Islet of Langerhans (tissue), 1 donor: ENCODE measurements around the gene ACADS.

Experiments used
- FAIRE-seq: peaks from one replicate; lab custom pipeline; 2011; peaks lifted over from hg19 to GRCh38; lab: Jason Lieb, UNC

Gene ACADS

GRCh38 chr12:120757949-120758348 is 32.3 kb downstream of the ACADS start:
- FAIRE-seq: no peak

- FAIRE-seq: no peak
Measured at GRCh38 chr12:120758798-120759590, 33.4 kb downstream of the ACADS start.

DNA sequence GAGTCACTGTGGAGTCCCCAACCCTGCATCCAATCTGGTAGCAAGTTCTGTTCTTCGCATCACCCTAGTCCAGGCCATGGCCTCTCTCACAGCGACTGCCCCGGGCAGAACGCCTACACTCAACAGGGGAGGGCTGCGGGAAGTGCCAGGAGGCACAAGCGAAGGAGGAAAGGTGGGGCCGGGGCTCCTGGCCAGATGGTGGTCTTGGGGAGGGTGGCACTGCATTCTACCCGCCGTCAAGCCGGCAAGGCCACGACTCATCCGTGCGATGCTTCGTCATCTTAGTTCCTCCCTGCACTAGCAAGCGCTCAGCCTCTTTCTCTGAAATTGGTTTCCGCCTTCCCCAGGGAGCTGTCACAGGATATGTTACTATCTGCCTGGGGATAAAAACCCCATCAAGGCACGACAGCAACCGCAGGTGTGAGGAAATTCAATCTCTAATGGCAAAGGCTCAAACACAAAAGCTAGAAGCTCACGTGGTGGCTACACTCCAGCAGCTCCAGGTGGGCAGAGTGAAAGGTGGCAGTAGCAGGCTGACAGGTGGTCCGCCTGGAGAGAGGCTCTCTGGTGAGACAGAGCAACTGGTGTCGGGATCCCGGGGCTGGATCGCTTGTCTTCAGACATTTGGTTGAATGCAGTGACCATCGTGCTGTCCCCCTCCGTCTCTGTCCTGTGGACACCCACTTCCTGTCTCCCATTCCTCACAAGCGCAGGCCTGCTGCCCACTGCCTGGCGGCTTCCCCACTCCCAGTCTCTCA is 34.1 kb downstream of the ACADS start:
- FAIRE-seq: no peak

GRCh38 chr12:120760349-120761254 is 35.0 kb downstream of the ACADS start:
- no peak for FAIRE-seq

DNA sequence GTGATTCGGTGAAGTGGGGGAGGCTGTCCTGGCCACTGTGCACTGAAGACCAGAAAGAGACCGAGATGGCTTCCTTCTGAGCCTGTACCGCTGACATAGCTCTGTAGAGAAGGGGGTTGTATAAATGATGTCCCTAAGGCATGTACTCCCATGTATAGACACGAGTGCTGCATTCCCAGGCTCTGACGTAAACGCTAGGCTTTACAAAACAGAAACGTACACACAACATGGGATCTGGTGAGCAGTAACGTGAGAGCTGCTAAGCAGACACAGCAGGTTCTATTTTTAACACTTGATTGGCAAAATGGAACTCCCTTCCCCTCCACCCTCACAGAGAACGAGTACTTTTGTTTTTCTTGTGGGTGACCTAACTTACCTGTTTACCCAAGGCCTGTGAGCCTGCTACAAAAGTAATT is 35.9 kb downstream of the ACADS start:
- FAIRE-seq: peak; percentile 55

DNA sequence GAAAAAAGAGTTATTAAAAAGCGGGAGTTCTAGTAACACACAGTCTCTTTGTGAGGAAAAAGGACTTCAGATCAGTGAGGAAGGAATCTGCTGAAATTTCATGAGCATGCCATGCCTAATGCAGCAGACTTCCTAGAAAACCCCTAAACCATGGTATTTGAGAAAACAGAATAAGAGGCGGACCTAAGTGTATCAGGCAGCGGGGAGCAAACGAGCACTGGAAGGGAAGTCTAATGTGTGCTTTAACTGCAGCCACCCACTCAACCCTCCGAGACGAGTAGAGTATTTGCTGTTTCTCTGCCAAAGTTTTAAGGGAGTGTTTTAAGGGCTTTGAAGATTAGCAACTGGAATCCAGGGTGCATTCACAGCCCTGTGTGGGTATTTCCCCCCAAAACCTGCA is 36.5 kb downstream of the ACADS start:
- FAIRE-seq: no peak

- FAIRE-seq: no peak
Measured at GRCh38 chr12:120763250-120763649, 37.6 kb downstream of the ACADS start.

DNA sequence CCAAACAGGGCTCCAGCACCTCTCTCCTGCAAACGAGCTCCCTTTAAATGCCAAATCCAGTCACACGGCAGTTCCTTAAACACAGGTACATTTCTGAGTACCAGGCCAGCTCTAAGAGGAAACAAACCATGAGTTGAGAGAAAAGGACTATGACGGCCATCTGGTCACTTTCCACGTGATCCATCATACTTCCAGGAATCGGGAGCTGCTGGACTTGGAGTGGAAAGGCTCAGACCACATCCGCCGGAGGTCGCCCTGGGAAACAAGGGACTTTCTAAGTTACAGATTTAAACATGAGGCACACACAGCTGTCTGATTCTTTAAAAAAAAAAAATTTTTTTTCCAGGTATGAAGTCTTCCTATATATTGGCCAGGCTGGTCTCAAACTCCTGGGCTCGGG is 39.2 kb downstream of the ACADS start:
- no peak for FAIRE-seq

DNA sequence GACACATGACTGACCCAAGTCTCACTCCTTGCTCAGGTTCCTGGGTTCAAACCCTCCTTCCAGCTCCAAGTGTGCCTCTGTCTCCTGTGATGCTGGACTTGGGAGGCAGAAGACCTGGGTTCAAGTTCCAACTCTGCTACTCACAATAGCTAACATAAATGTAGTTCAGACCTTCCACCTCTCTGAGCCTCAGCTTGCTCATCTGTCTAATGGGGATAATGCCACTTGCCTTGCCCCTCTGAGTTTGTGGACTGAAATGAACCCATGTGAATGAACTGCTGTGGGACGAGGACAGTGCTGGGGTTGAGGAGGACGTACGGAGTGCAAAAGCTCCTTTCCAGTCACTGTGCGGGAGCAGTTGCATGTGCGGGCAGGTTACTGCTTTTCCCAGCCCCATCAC is 40.9 kb downstream of the ACADS start:
- FAIRE-seq: no peak

DNA sequence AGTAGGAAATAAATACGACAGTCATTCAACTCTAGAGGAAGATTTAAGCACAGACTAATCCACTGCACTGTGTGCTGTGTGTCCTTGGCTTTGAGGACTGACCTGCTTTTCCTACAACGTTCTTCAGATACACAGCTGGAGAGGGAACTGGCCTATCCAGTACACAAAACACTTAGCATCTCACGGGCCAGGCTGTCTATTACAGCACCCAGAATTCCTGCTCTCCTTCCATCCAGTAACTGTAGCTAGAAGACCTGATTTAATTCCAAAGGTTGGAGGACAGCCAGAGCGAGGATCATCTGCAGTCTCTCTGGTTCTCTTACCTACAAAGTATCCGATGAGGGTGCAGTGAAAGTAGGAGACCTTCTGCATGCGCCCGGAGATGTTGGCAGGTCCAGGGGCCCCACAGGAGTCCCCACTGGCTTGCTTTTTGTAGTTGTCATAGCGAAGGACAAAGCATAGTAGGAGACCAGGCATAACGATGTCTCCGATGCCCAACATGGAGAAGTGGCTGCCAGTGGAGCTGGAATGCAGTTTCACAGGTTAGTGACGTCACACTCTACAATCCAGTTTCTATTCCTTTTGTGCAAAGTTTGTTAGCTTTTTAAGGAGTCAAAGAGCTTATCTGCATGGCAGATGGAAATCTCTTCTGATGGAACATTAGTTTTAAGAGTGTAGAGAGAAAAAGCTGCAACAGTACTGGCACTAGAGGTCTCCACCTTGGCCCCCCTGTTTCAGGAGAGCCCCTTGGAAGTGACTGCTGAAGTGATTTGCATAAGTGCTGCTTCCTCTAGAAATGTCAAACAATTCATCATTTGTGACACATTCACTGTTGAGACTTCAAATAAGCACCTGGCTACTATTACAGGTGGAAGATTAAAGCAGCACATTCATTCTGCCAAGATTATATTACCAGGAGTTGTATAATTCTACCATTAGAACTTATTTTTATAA is 41.7 kb downstream of the ACADS start:
- FAIRE-seq: no peak

- no peak for FAIRE-seq
Measured at GRCh38 chr12:120771097-120771496, 45.5 kb downstream of the ACADS start.

- FAIRE-seq: peak; percentile 5
Measured at GRCh38 chr12:120774169-120774916, 48.7 kb downstream of the ACADS start.

GRCh38 chr12:120775862-120776552 is 50.4 kb downstream of the ACADS start:
- FAIRE-seq: no peak

GRCh38 chr12:120783197-120783596 is 57.6 kb downstream of the ACADS start:
- no peak for FAIRE-seq

GRCh38 chr12:120784804-120785203 is 59.2 kb downstream of the ACADS start:
- FAIRE-seq: no peak

- no peak for FAIRE-seq
Measured at GRCh38 chr12:120787889-120788288, 62.3 kb downstream of the ACADS start.
